Neural cell (in vitro differentiated cells): Measurements from ENCODE around the gene SLC10A1. TPM values are rescaled to one million over a fixed set of nuclear protein-coding genes. Genes with fewer than 3 reads are reported as not detected.
A peak's percentile ranks its signal among the peaks of the same experiment; 100 is the strongest.

ENCODE experiments used
- H2AFZ ChIP-seq: fragments of 200-600, 300-800 bp; sonication (generic), shearing (Covaris generic); 2 replicates; pipeline ENCODE4 v1.6.0; 2014; ENCODE audit warnings: low read depth, mild to moderate bottlenecking, antibody characterized with exemption, low read length, moderate library complexity
- H3F3A ChIP-seq: fragments of 200-600 bp; shearing (Covaris generic); 2 replicates; pipeline ENCODE4 v1.6.1; 2016; ENCODE audit warnings: mild to moderate bottlenecking, moderate library complexity, mixed read lengths, antibody characterized with exemption, low read length; ENCODE audit not compliant: insufficient read depth, poor library complexity, severe bottlenecking
- H3K27ac ChIP-seq: fragments of 200-600, 300-800 bp; sonication (generic), shearing (Covaris generic); 2 replicates; pipeline ENCODE4 v1.5.1; 2014; ENCODE audit warnings: mild to moderate bottlenecking, low read length, moderate library complexity
- H3K27me3 ChIP-seq: fragments of 300-800, 200-600 bp; sonication (generic), shearing (Covaris generic); 2 replicates; pipeline ENCODE4 v1.6.0; 2014; ENCODE audit warnings: mild to moderate bottlenecking, low read depth, low read length, moderate library complexity; ENCODE audit not compliant: insufficient read depth
- H3K36me3 ChIP-seq: fragments of 300-800, 200-600 bp; sonication (generic), shearing (Covaris generic); 2 replicates; pipeline ENCODE4 v1.5.1; 2014; ENCODE audit warnings: mild to moderate bottlenecking, antibody characterized with exemption, low read length, moderate library complexity; ENCODE audit not compliant: insufficient read depth
- H3K4me2 ChIP-seq: fragments of 300-800, 200-600 bp; sonication (generic), shearing (Covaris generic); 2 replicates; pipeline ENCODE4 v1.6.0; 2014; ENCODE audit warnings: mild to moderate bottlenecking, low read length
- H3K4me3 ChIP-seq: fragments of 300-800, 200-600 bp; sonication (generic), shearing (Covaris generic); 2 replicates; pipeline ENCODE4 v1.5.1; 2014; ENCODE audit warnings: mild to moderate bottlenecking, low read length, moderate library complexity
- H3K79me2 ChIP-seq: fragments of 200-600 bp; shearing (Covaris generic); replicated peaks from 2 replicates; pipeline ENCODE4 v1.6.0; 2014; ENCODE audit warnings: mild to moderate bottlenecking, low read length, moderate library complexity; ENCODE audit not compliant: insufficient read depth
- H3K9ac ChIP-seq: fragments of 300-800, 200-600 bp; sonication (generic), shearing (Covaris generic); 2 replicates; pipeline ENCODE4 v1.6.1; 2016; ENCODE audit warnings: mild to moderate bottlenecking, low read length, mixed read lengths
- H3K9me2 ChIP-seq: fragments of 200-600 bp; shearing (Covaris generic); 2 replicates; pipeline ENCODE4 v1.6.1; 2016; ENCODE audit warnings: mild to moderate bottlenecking, low read length, mixed read lengths; ENCODE audit not compliant: insufficient read depth
- H3K9me3 ChIP-seq: fragments of 200-600, 300-800 bp; sonication (generic), shearing (Covaris generic); 2 replicates; pipeline ENCODE4 v1.6.1; 2016; ENCODE audit warnings: mild to moderate bottlenecking, mixed run types, low read length, moderate library complexity, mixed read lengths
- H4K20me1 ChIP-seq: fragments of 200-600 bp; shearing (Covaris generic); 2 replicates; pipeline ENCODE4 v1.6.1; 2016; ENCODE audit warnings: mild to moderate bottlenecking, mixed run types; ENCODE audit not compliant: insufficient read depth
- CTCF ChIP-seq: fragments of 450-650 bp; IDR thresholded peaks from 2 replicates; pipeline ENCODE4 v1.5.1; 2014; ENCODE audit warnings: antibody characterized with exemption, mild to moderate bottlenecking, moderate library complexity; ENCODE audit not compliant: poor library complexity, severe bottlenecking
- EP300 ChIP-seq: fragments of 450-650 bp; conservative IDR thresholded peaks from 2 replicates; pipeline ENCODE4 v1.6.1; 2014; ENCODE audit warnings: antibody characterized with exemption, mild to moderate bottlenecking, moderate library complexity; ENCODE audit not compliant: poor library complexity, severe bottlenecking
- EZH2 ChIP-seq: fragments of 200-600, 300-800 bp; shearing (Covaris generic), sonication (generic); IDR thresholded peaks from 2 replicates; pipeline ENCODE4 v1.6.1; 2014; ENCODE audit warnings: antibody characterized with exemption, low read length, borderline replicate concordance, mild to moderate bottlenecking; ENCODE audit not compliant: insufficient read depth, poor library complexity, severe bottlenecking
- MXI1 ChIP-seq: fragments of 450-650 bp; conservative IDR thresholded peaks from 2 replicates; pipeline ENCODE4 v1.6.1; 2014; ENCODE audit warnings: antibody characterized with exemption, mild to moderate bottlenecking; ENCODE audit not compliant: poor library complexity, severe bottlenecking
- POLR2AphosphoS5 ChIP-seq: IDR thresholded peaks from 2 replicates; pipeline ENCODE4 v1.6.1; 2012
- RAD21 ChIP-seq: fragments of 450-650 bp; conservative IDR thresholded peaks from 2 replicates; pipeline ENCODE4 v1.6.1; 2014; ENCODE audit warnings: antibody characterized with exemption, mild to moderate bottlenecking, moderate library complexity
- REST ChIP-seq: IDR thresholded peaks from 2 replicates; pipeline ENCODE4 v1.6.1; 2012; ENCODE audit warnings: borderline replicate concordance
- SMC3 ChIP-seq: fragments of 450-650 bp; conservative IDR thresholded peaks from 2 replicates; pipeline ENCODE4 v1.6.1; 2014; ENCODE audit warnings: antibody characterized with exemption, mild to moderate bottlenecking, moderate library complexity; ENCODE audit not compliant: poor library complexity
- TAF1 ChIP-seq: IDR thresholded peaks from 2 replicates; pipeline ENCODE4 v1.6.1; 2012; ENCODE audit warnings: low read depth
- polyA plus RNA-seq: library from polyadenylated mRNA; depleted of rRNA; stranded (reverse); fragments of >200 nt; gene quantifications from 2 replicates; pipeline ENCODE4 v1.2.3, GENCODE V29; 2014

The SLC10A1 gene
- polyA plus RNA-seq, 1 donor from 2014 or later: not detected

GRCh38 chr14:69819607-69820006, 22.6 kb upstream of the SLC10A1 start:
- H3K36me3 ChIP-seq: no peaks in the 10 kb centered on the region
- H3K4me2 ChIP-seq: no peak overlapping the region
- H3K4me3 ChIP-seq: no peak overlapping the region
- H3F3A ChIP-seq: no peaks in the 10 kb centered on the region
- no peaks in the 10 kb centered on the region for H3K9me2 ChIP-seq
- H3K79me2 ChIP-seq: no peaks in the 10 kb centered on the region
- TF ChIP-seq MXI1 (no peak), EP300 (no peak), TAF1 (no peak), REST (no peak), SMC3 (no peak), POLR2AphosphoS5 (no peak), RAD21 (no peak), CTCF (no peak), EZH2 (no peak)
- no peaks in the 10 kb centered on the region for H4K20me1 ChIP-seq
- no peaks in the 10 kb centered on the region for H3K27me3 ChIP-seq
- no peaks in the 10 kb centered on the region for H3K9me3 ChIP-seq
- no peak overlapping the region for H3K27ac ChIP-seq
- H2AFZ ChIP-seq: no peak overlapping the region
- H3K9ac ChIP-seq: no peak overlapping the region

GRCh38 chr14:69818758-69819191, 21.7 kb upstream of the SLC10A1 start:
- Histone ChIP-seq H3K4me2 (no peak overlapping the region), H3K27ac (no peak overlapping the region), H2AFZ (no peak overlapping the region), H3K36me3 (no peaks in the 10 kb centered on the region), H4K20me1 (no peaks in the 10 kb centered on the region), H3K9me2 (no peaks in the 10 kb centered on the region), H3K4me3 (no peak overlapping the region), H3F3A (no peaks in the 10 kb centered on the region), H3K9me3 (no peaks in the 10 kb centered on the region), H3K79me2 (no peaks in the 10 kb centered on the region), H3K27me3 (no peaks in the 10 kb centered on the region), H3K9ac (no peak overlapping the region)
- no peak for TF ChIP-seq MXI1
- no peak for TF ChIP-seq REST
- TF ChIP-seq SMC3: peak; percentile 99
- peak; percentile 99 for TF ChIP-seq RAD21
- peak; percentile 92 for TF ChIP-seq CTCF
- no peak for TF ChIP-seq EP300
- TF ChIP-seq EZH2: no peak
- TF ChIP-seq POLR2AphosphoS5: no peak
- TF ChIP-seq TAF1: no peak
